Endothelial cell of umbilical vein (primary cell): ENCODE results near the gene IRF2BP2. TPM values are rescaled to one million over a fixed set of nuclear protein-coding genes. Genes with fewer than 3 reads are reported as not detected.

Source experiments
- BruUV-seq: library from RNA; stranded (reverse); fragments of 400-500 nt; replicated peaks from 2 replicates; lab custom pipeline; 2021; lab: Mats Ljungman, UMichigan
- CTCF ChIA-PET: fragments of 300-600, 350-600 bp; sonication (Branson Sonifier 250); formaldehyde crosslinking; loops from one replicate; lab custom pipeline; 2021; ENCODE audit warnings: antibody characterized with exemption, inconsistent platforms; lab: Charles Lee
- POLR2A ChIA-PET: fragments of 300-600, 350-600 bp; sonication (Branson Sonifier 250); formaldehyde crosslinking; loops from one replicate; lab custom pipeline; 2021; ENCODE audit warnings: antibody characterized with exemption, inconsistent platforms; lab: Charles Lee
- DNase-seq: peaks from one replicate; pipeline ENCODE4 v3.0.0-alpha.2; 2011; ENCODE audit warnings: low read depth, low spot score
- FAIRE-seq: peaks from 2 replicates; lab custom pipeline; 2011; peaks lifted over from hg19 to GRCh38; lab: Jason Lieb, UNC
- H2AFZ ChIP-seq: 2 replicates; pipeline ENCODE4 v1.6.0; 2012; ENCODE audit warnings: low read depth, low read length, control low read depth, inconsistent platforms
- H3K27ac ChIP-seq: 2 replicates; pipeline ENCODE4 v1.5.1; 2011; ENCODE audit warnings: low read depth, mild to moderate bottlenecking, control low read depth, low read length, moderate library complexity; ENCODE audit not compliant: insufficient read depth
- H3K27me3 ChIP-seq, 2 experiments: 2 replicates each; pipeline versions ENCODE4 v1.6.0 to v1.6.1; 2011; ENCODE audit warnings: low read length in 2 of 2, mixed read lengths in 1 of 2; ENCODE audit not compliant: control insufficient read depth in 2 of 2, insufficient read depth in 2 of 2
- H3K36me3 ChIP-seq, 2 experiments: 2 replicates in 1 of 2; 3 replicates in 1 of 2; pipeline ENCODE4 v1.5.1; 2011; ENCODE audit warnings: low read length in 2 of 2, mild to moderate bottlenecking in 1 of 2, moderate library complexity in 1 of 2; ENCODE audit not compliant: control insufficient read depth in 2 of 2, insufficient read depth in 2 of 2; ENCODE audit errors: extremely low read depth in 1 of 2
- H3K4me1 ChIP-seq: 3 replicates; pipeline ENCODE4 v1.5.1; 2011; ENCODE audit warnings: mild to moderate bottlenecking, low read length; ENCODE audit not compliant: control insufficient read depth, insufficient read depth; ENCODE audit errors: extremely low read depth
- H3K4me2 ChIP-seq: 2 replicates; pipeline ENCODE4 v1.6.1; 2011; ENCODE audit warnings: low read length, control low read depth, mixed read lengths; ENCODE audit not compliant: insufficient read depth
- H3K4me3 ChIP-seq, 3 experiments: fragments of 200-600 bp in 1 of 3; sonication (generic), shearing (Covaris generic) in 1 of 3; replicated peaks in 1 of 3; 2 replicates each; pipeline ENCODE4 v1.5.1; 2011 to 2016; ENCODE audit warnings: control low read depth in 3 of 3, low read length in 3 of 3, mild to moderate bottlenecking in 2 of 3, inconsistent platforms in 1 of 3, low read depth in 1 of 3, moderate library complexity in 1 of 3; ENCODE audit not compliant: insufficient read depth in 1 of 3
- H3K79me2 ChIP-seq: 2 replicates; pipeline ENCODE4 v1.6.0; 2012; ENCODE audit warnings: low read length, inconsistent platforms; ENCODE audit not compliant: control insufficient read depth, insufficient read depth
- H3K9ac ChIP-seq: replicated peaks from 2 replicates; pipeline ENCODE3; 2011; ENCODE audit warnings: low read length, control low read depth; ENCODE audit not compliant: insufficient read depth; ENCODE audit errors: extremely low read depth
- H3K9me1 ChIP-seq: replicated peaks from 3 replicates; pipeline ENCODE4 v1.6.0; 2011; ENCODE audit warnings: mild to moderate bottlenecking, low read length; ENCODE audit not compliant: control insufficient read depth, insufficient read depth; ENCODE audit errors: extremely low read depth
- H3K9me3 ChIP-seq: replicated peaks from 2 replicates; pipeline ENCODE4 v1.5.1; 2012; ENCODE audit warnings: low read length, inconsistent platforms; ENCODE audit not compliant: control insufficient read depth, insufficient read depth
- H4K20me1 ChIP-seq: replicated peaks from 2 replicates; pipeline ENCODE3; 2011; ENCODE audit warnings: mild to moderate bottlenecking, low read length; ENCODE audit not compliant: control insufficient read depth, insufficient read depth; ENCODE audit errors: extremely low read depth
- EZH2 ChIP-seq: IDR thresholded peaks from 2 replicates; pipeline ENCODE4 v1.6.1; 2012; ENCODE audit warnings: borderline replicate concordance, low read depth, mild to moderate bottlenecking, moderate library complexity, low read length, inconsistent platforms; ENCODE audit not compliant: severe bottlenecking
- FOS ChIP-seq: IDR thresholded peaks from 2 replicates; pipeline ENCODE4 v1.6.1; 2011; ENCODE audit warnings: mild to moderate bottlenecking, low read length, moderate library complexity, borderline replicate concordance; ENCODE audit not compliant: insufficient read depth
- GATA2 ChIP-seq: IDR thresholded peaks from 2 replicates; pipeline ENCODE4 v1.7.0; 2011; ENCODE audit warnings: low read depth, mild to moderate bottlenecking, moderate library complexity, mixed read lengths, low read length; ENCODE audit not compliant: insufficient read length, insufficient read depth
- JUN ChIP-seq: IDR thresholded peaks from 2 replicates; pipeline ENCODE4 v1.6.1; 2011; ENCODE audit warnings: borderline replicate concordance, low read depth; ENCODE audit not compliant: insufficient read length, insufficient read depth
- MYC ChIP-seq: IDR thresholded peaks from one replicate; pipeline ENCODE4 v1.6.1; 2011; ENCODE audit warnings: mild to moderate bottlenecking, low read depth, low read length
- POLR2A ChIP-seq: IDR thresholded peaks from 2 replicates; pipeline ENCODE4 v1.6.1; 2012; ENCODE audit warnings: low read depth, mild to moderate bottlenecking, control low read depth, low read length
- POLR2AphosphoS5 ChIP-seq: IDR thresholded peaks from 2 replicates; pipeline ENCODE4 v1.6.1; 2012; ENCODE audit warnings: low read depth, mild to moderate bottlenecking, control low read depth, low read length, moderate library complexity; ENCODE audit not compliant: insufficient read depth
- dilution Hi-C: fragments of 300-500 bp; cut with MboI; formaldehyde crosslinking; loops from one replicate; pipeline ENCODE4 v1.15.0; 2019; ENCODE audit warnings: low sequenced_read_pairs; ENCODE audit not compliant: extremely low pct_ligation_motif_present
- intact Hi-C: fragments of 100-400 bp; cut with micrococcal nuclease; formaldehyde crosslinking; loops from one replicate; pipeline ENCODE4 v1.10.0; 2022
- polyA plus RNA-seq, 4 experiments: library from polyadenylated mRNA; depleted of rRNA in 3 of 4; stranded (reverse) in 3 of 4; unstranded in 1 of 4; fragments of >200 nt; gene quantifications; 2 replicates each; pipeline versions ENCODE4 v1.2.1 to v1.2.3, GENCODE V29; 2011 to 2012; ENCODE audit warnings: missing spikeins in 1 of 4
- total RNA-seq: library from RNA; stranded (reverse); gene quantifications from 2 replicates; pipeline ENCODE4 v1.2.3, GENCODE V29; 2021
- TF ChIP-seq, protein P1 (sequence below), 2 donors: IDR thresholded peaks; 1 replicate in 1 of 2; 2 replicates in 1 of 2; pipeline ENCODE4 v1.5.1; 2011; ENCODE audit warnings: low read length in 2 of 2, mild to moderate bottlenecking in 2 of 2, moderate library complexity in 2 of 2, control low read depth in 1 of 2, inconsistent platforms in 1 of 2, low read depth in 1 of 2; ENCODE audit not compliant: insufficient read depth in 1 of 2; ENCODE audit errors: extremely low read depth in 1 of 2
- TF ChIP-seq, protein P2 (sequence below): IDR thresholded peaks from 2 replicates; pipeline ENCODE4 v1.6.1; 2011; ENCODE audit not compliant: insufficient read depth, insufficient read length

IRF2BP2 gene
- total and polyA plus RNA-seq, 2 donors (not counting 3 experiments of a cell fraction or from before 2014, with no cell fraction given): 66.6 to 109 TPM

GRCh38 chr1:234628089-234628488, 18.1 kb upstream of the IRF2BP2 start:
- no TSS peak for BruUV-seq
- Histone ChIP-seq H3K36me3 (no peaks in the 10 kb centered on the region), H3K9me3 (no peaks in the 10 kb centered on the region), H3K4me2 (no peak overlapping the region), H3K9ac (no peak overlapping the region), H3K4me3 (no peak overlapping the region), H3K9me1 (no peaks in the 10 kb centered on the region), H3K79me2 (no peaks in the 10 kb centered on the region), H3K4me1 (peaks cover 38% of the 10 kb centered on the region), H3K27ac (peak overlapping the region; percentile 6), H3K27me3 (no peaks in the 10 kb centered on the region), H2AFZ (no peak overlapping the region), H4K20me1 (no peaks in the 10 kb centered on the region)
- dilution Hi-C loops (no loop called here), intact Hi-C loops (no loop called here)
- FAIRE-seq (peak; percentile 85), DNase-seq (peak; percentile 86)
- TF ChIP-seq GATA2 (peak; percentile 59), POLR2AphosphoS5 (peak; percentile 45), FOS (peak; percentile 74), POLR2A (no peak), EZH2 (no peak), JUN (no peak), MYC (no peak)
- TF ChIP-seq, protein P1, sequence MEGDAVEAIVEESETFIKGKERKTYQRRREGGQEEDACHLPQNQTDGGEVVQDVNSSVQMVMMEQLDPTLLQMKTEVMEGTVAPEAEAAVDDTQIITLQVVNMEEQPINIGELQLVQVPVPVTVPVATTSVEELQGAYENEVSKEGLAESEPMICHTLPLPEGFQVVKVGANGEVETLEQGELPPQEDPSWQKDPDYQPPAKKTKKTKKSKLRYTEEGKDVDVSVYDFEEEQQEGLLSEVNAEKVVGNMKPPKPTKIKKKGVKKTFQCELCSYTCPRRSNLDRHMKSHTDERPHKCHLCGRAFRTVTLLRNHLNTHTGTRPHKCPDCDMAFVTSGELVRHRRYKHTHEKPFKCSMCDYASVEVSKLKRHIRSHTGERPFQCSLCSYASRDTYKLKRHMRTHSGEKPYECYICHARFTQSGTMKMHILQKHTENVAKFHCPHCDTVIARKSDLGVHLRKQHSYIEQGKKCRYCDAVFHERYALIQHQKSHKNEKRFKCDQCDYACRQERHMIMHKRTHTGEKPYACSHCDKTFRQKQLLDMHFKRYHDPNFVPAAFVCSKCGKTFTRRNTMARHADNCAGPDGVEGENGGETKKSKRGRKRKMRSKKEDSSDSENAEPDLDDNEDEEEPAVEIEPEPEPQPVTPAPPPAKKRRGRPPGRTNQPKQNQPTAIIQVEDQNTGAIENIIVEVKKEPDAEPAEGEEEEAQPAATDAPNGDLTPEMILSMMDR (IDR thresholded peaks at IDR 0.05; ENCODE audit: extremely low read depth in 1 of 2, insufficient read depth in 1 of 2, low read depth in 1 of 2, low read length in 2 of 2): no peak
- TF ChIP-seq, protein P2, sequence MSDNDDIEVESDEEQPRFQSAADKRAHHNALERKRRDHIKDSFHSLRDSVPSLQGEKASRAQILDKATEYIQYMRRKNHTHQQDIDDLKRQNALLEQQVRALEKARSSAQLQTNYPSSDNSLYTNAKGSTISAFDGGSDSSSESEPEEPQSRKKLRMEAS: no peak
- ChIA-PET CTCF (interaction anchor here (1.3 to 2.0 kb wide), 3 partner anchors 16 to 129 kb away, joined by 3 to 6 read pairs (median 4); no protein-coding TSS in a partner anchor), POLR2A (no interaction called here)
